HG03571 (cell line): ENCODE results near the gene FGFRL1.

ENCODE experiments used
- ATAC-seq: cut with Tn5 transposase; IDR thresholded peaks from one replicate; pipeline ENCODE4 v1.9.1; 2021; ENCODE audit not compliant: unreplicated experiment

Gene FGFRL1

DNA sequence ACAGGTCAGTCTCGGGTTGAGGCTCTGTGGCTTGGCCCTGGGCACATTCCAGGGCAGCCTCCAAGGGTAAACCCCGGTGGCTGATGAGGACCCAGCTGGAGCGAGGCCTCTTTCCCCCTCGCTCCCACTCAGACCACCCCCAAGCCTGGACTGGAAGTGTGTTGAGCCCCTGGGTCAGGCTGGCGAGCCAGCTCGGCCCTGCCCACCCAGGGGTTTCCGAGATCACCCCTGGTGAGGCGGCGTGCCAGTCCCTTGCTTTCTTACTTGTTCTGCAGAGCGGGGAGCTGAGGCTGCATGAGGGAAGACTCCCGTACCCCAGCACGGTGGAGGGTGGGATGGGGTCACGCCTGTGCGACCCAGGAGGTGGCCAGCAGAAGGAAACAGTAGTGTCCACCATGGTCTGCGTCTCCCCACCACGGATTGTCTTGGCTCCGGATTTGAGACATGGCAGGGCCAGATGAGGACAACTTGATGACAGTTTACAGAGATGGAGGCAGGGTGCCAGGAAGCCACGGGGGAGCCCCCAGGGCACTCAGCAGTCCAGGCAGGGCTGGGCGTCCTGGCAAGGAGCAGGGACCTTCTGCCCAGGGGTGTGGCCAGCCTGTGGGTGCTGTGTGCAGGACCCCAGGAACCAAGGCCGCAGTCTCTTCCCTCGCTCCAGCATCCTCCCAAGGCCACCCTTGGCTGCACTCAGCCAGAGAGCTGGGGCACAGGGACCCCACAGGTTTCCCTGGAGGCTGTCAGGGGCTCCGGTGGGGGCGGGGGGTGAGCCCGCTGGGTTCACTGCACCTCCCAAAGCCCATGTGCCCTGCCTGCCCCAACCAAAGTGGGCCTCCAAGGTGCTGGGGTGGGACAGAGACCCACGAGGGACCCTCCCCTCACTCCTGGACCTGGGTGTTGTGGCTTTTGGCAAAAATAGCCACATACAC, 6.6 kb upstream of the FGFRL1 start:
- ATAC-seq, result no peak

DNA sequence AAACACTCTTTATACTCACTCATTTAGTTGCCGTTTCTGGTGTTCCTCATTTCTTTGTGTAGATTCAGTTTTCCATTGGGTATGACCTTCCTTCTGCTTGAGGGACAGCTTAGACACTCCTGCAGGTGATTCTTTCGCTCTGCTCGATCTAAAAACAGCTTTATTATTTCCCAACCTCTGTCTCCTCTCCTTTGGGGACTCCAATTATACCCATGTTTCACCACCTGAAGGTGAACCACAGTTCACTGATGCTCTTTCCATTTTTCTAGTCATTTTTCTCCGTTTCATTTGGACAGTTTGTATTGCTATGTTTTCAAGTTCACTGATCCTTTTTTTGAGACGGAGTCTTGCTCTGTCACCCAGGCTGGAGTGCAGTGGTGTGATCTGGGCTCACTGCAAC, 4.6 kb upstream of the FGFRL1 start:
- no peak for ATAC-seq

GRCh38 chr4:1008840-1009541, 2.4 kb upstream of the FGFRL1 start:
- ATAC-seq, result no peak

DNA sequence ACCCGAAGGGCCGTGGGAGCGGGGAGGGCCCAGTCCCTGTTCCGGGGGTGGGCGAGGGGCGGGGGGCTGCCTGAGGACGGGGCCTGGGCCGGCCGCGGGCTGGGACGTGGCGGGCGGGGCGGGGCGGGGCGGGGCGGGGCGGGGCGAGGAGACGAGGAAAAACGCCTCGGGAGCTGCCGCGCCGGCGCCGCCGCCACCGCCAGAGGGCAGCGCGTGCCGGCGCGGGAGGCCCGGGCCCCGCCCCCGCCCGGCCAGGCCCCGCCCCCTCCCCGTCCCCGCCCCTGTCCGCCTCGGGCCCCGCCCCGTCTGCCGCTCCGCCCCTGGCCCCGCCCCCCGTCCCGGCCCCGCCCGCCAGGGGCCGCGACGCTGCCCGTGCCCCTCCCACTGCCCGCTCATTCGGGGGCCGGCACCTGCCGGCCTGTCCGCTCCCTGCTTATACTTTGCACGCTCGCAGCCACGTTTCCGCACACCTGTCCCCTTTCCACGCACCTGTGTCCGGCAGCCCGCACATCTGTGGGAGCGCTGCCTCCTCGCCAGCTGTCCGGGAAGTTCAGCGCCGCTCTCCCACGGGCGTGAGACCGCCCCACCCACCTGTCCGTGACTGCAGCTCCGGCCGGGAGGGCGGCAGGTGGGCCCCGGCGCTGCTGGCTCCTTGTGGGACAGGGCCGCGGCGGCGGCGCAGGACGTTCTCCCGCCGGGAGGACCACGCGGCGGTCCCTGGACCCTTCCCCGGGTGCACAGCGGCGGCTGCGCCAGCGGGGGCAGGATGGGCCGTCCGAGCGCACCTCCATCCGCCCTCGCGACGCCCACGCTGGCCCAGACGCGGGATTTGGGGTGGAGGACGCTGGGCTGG, 1.7 kb upstream of the FGFRL1 start:
- no peak for ATAC-seq

- no peak for ATAC-seq
Measured at GRCh38 chr4:1010395-1011021, 918 bp upstream of the FGFRL1 start.

GRCh38 chr4:1011666-1012033, 224 bp downstream of the FGFRL1 start:
- ATAC-seq, result no peak

- no peak for ATAC-seq
Measured at GRCh38 chr4:1012034-1012739, 761 bp downstream of the FGFRL1 start.

- no peak for ATAC-seq
Measured at GRCh38 chr4:1013225-1014073, 2.0 kb downstream of the FGFRL1 start.

DNA sequence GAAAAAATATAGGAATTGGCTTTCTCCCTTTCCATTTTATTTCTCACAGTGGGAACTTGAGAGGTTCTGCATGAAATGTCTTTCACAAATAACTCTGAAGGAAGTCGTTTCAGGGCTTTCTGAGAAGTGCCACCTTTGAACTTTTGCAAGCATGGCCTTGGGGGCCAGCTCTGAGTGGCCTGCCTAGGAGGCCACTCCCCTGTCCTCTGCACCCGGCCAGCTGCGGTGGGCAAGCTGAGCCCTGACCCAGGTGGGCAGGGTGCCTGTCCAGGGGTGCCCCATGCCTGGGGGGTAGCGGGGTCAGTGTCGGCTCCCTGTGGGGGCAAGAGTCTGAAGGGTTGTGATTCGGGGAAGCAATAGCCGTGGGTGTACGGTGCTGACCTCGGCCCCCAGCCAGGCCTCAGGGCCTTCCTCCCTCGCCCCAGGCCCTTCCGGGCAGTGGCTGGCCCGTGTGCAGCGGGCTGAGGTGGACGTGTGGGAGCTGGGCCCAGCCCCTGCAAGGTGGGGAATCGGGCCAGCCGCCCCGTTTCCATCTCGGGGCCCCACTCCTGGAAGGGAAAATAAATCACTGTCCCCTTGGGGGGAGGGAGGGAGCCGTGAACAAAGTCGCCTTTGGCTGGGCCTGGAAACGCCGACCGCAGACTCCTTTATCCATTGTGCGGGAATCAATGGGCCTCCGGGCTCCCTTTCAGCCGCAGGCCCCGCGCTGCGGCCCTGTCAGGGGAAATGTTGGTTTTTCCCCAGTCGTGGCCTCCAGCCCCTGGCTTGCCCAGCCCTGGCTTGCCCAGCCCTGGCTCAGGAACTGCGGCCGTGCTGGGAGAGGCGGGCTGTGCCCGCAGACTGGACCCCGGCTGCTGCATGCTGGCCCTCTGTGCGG, 3.1 kb downstream of the FGFRL1 start:
- ATAC-seq, result no peak

DNA sequence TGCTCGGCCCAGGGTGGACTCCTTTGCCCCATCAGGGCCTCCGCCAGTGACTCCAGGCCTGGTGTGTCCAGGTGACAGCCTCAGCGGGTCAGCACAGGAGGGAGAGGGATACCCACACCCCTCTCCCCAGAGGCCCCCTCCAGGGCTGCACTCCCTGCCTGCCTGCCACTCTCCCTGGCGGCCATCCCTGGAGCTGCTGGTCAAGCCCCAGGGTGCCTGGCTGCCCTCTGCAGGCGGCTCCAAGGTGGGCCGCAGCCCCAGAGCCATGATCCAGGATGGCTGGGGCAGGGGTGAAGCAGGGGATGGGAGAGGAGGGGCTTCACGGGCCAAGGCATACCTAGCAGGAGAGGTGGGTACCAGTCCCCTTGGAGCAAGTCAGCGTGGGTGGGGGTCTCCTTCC, 3.8 kb downstream of the FGFRL1 start:
- ATAC-seq, result no peak

DNA sequence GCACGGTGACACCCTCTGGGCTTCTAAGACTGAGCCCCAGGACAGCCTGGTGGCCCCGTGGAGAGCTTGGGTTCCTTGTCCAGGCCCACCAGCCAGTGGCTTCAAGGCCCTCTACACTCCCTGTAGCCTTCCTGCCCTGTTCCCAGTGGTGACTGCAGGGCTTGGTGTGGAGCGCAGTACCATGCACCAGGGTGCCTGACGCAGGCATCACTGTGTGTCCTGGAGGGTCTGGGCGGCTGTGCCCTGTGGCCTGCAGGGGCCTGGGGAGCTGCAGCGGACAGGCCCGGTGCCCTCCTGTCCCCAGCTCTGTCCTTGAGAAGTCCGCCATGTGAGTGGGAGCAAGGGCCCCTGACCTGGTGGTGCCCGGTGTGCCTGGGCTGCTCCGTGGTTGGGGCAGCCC, 4.3 kb downstream of the FGFRL1 start:
- ATAC-seq, result no peak

- ATAC-seq, result no peak
Measured at GRCh38 chr4:1017211-1017610, 5.8 kb downstream of the FGFRL1 start.

DNA sequence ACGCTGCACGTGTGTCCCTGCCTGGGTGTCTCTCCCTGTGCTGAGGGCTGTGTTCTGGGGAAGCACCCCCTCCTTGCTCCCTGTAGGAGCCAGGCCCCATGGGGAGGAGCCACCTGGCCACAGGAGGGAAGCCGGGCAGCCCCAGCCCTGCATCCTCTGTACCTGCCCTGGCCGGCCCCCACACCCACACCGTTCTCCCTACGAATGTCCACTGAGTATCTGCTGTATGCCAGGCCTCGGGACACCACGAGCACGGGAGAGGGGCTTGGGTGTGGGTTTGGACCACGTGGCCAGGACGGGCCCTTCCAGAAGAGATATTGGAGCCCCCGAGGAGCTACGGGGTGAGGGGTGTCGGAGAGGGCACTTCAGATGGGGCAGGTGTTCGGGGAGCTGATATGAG, 6.3 kb downstream of the FGFRL1 start:
- ATAC-seq, result no peak

DNA sequence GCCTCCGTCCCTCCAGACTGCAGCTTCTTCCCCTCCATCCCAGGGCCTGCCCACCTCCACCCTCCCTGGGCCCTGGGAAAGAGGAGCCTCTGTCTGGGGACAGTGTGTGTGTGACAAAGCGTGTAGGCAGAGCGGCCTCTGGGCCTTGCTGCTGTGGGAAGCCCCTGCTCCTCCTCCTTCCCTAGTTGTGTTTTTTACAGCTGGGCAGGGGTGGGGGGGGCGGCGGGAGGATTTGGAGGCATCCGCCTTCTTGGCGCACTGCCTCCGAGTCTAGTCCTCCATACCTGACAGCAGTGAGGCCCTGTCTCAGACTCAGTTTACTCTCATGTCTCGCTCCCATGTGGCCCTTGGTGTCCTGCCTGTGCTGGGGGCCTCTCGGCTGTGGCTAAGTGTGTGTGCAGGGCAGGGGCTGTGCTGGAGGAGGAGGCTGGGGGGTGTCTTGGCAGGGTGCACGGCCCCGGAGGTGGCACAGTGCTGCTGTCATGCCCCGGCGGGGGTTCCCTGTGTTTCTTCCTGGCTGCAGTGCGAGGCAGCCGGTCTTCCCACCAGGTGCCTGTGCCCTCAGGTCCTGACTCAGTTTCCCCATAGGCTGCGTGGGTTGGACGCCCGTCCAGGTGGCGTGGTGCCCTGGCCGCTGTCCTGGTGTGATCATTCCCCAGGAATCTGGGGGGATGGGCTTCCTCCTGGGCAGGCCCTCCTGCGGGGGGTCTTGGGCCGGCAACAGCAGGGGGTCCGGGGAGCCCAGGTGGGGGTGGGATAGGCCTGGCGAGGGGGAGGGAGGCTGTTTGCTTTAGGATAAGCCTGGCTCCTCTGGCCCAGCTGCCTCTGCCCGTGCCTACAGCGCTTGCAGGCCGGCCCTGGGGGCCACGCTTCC, 7.0 kb downstream of the FGFRL1 start:
- ATAC-seq, result no peak

DNA sequence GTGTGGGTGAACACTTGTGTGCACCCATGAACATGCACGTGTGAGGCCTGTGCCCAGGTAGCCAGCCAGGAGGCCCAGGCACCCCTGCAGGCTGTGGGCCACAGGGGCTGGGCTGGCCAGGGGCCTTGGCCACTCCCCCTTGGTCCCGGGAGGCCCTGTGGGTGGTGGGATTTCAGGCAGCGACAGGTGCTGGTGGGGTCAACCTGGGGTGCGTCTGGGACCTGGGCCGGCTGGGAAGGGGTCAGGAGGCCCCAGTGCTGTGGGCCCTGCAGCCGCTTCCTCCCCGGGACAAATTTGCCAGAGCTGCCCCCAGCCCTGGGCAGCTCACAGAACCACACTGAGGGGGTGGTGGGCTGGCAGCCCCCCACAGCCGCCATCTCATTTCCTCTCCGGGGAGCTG, 7.9 kb downstream of the FGFRL1 start:
- ATAC-seq, result no peak

- ATAC-seq, result no peak
Measured at GRCh38 chr4:1019729-1020470, 8.5 kb downstream of the FGFRL1 start.
